K562 (cell line): ENCODE data around the gene PNPLA1. TPM values are rescaled to one million over a fixed set of nuclear protein-coding genes. Genes with fewer than 3 reads are reported as not detected.
A peak's percentile ranks its signal among the peaks of the same experiment; 100 is the strongest.

Experiments used
- ATAC-seq: fragments of 200-7000 bp; cut with Tn5 transposase; 3 replicates; pipeline ENCODE4 v1.9.1; 2020; ENCODE audit warnings: moderate library complexity
- BruUV-seq: library from RNA; stranded (reverse); fragments of 400-500 nt; replicated peaks from 2 replicates; lab custom pipeline; 2021; lab: Mats Ljungman, UMichigan
- CTCF ChIA-PET: fragments of 300-600 bp; formaldehyde crosslinking; extraction: SDS; loops from one replicate; lab custom pipeline; 2021; ENCODE audit warnings: low intra/inter-chr PET ratio; lab: Yijun Ruan, JAX
- POLR2A ChIA-PET: fragments of 300-600, 350-650 bp; sonication (Branson Sonifier 250); formaldehyde crosslinking; extraction: SDS; loops from one replicate; lab custom pipeline; 2021; ENCODE audit warnings: antibody characterized with exemption, inconsistent platforms; lab: Yijun Ruan, JAX
- DNase-seq, 4 experiments: peaks; one replicate each; pipeline versions ENCODE4 v3.0.0 to v3.0.0-alpha.2; 2011 to 2018; ENCODE audit warnings: low spot score in 3 of 4, mixed read lengths in 3 of 4; ENCODE audit errors: extremely low read depth in 1 of 4
- FAIRE-seq: peaks from 2 replicates; lab custom pipeline; 2011; peaks lifted over from hg19 to GRCh38; lab: Jason Lieb, UNC
- H2AFZ ChIP-seq: 2 replicates; pipeline ENCODE4 v1.6.0; 2011; ENCODE audit warnings: low read depth, low read length, control low read depth, inconsistent platforms
- H3K27ac ChIP-seq: fragments of 200-600 bp; 3 replicates; pipeline ENCODE4 v1.8.0; 2011; ENCODE audit warnings: low read depth, mild to moderate bottlenecking, control low read depth, inconsistent platforms, low read length, moderate library complexity, mixed read lengths; ENCODE audit errors: extremely low read depth
- H3K27me3 ChIP-seq, 2 experiments: fragments of 300-600 bp in 1 of 2; 2 replicates in 1 of 2; 3 replicates in 1 of 2; pipeline versions ENCODE4 v1.6.0 to v1.8.0; 2011; ENCODE audit warnings: inconsistent platforms in 2 of 2, low read length in 2 of 2, mild to moderate bottlenecking in 1 of 2, mixed read lengths in 1 of 2, moderate library complexity in 1 of 2; ENCODE audit not compliant: control insufficient read depth in 2 of 2, insufficient read depth in 2 of 2
- H3K36me3 ChIP-seq: fragments of 300-600 bp; 3 replicates; pipeline ENCODE4 v1.8.0; 2011; ENCODE audit warnings: mild to moderate bottlenecking, low read length, inconsistent platforms; ENCODE audit not compliant: control insufficient read depth, insufficient read depth
- H3K4me1 ChIP-seq, 2 experiments: fragments of 200-600 bp in 1 of 2; replicated peaks in 1 of 2; 2 replicates in 1 of 2; 3 replicates in 1 of 2; pipeline versions ENCODE4 v1.5.1 to v1.8.0; 2011; ENCODE audit warnings: inconsistent platforms in 2 of 2, low read length in 2 of 2, mild to moderate bottlenecking in 1 of 2, mixed read lengths in 1 of 2, moderate library complexity in 1 of 2; ENCODE audit not compliant: control insufficient read depth in 2 of 2, insufficient read depth in 2 of 2
- H3K4me2 ChIP-seq: 2 replicates; pipeline ENCODE4 v1.6.1; 2011; ENCODE audit warnings: low read length, control low read depth, inconsistent platforms, mixed read lengths; ENCODE audit not compliant: insufficient read depth
- H3K4me3 ChIP-seq: fragments of 200-600 bp; sonication (generic), shearing (Covaris generic); 2 replicates; pipeline ENCODE4 v1.5.1; 2016; ENCODE audit warnings: control low read depth, inconsistent platforms
- H3K79me2 ChIP-seq: fragments of 200-600 bp; 3 replicates; pipeline ENCODE4 v1.8.0; 2011; ENCODE audit warnings: low read length, inconsistent platforms; ENCODE audit not compliant: control insufficient read depth, insufficient read depth
- H3K9ac ChIP-seq, 2 experiments: 2 replicates each; pipeline versions ENCODE4 v1.6.0 to v1.6.1; 2011; ENCODE audit warnings: low read depth in 2 of 2, low read length in 2 of 2, control low read depth in 1 of 2, inconsistent platforms in 1 of 2, mild to moderate bottlenecking in 1 of 2, mixed read lengths in 1 of 2; ENCODE audit not compliant: insufficient read depth in 1 of 2
- H3K9me1 ChIP-seq: one replicate; pipeline ENCODE4 v1.6.0; 2011; ENCODE audit warnings: inconsistent platforms, mild to moderate bottlenecking, low read length, moderate library complexity; ENCODE audit not compliant: control insufficient read depth, insufficient read depth
- H3K9me3 ChIP-seq: replicated peaks from 2 replicates; pipeline ENCODE4 v1.5.1; 2011; ENCODE audit warnings: low read depth, low read length, inconsistent platforms; ENCODE audit not compliant: control insufficient read depth, insufficient read depth
- H4K20me1 ChIP-seq: replicated peaks from 2 replicates; pipeline ENCODE4 v1.6.1; 2011; ENCODE audit warnings: low read length, inconsistent platforms, mixed read lengths; ENCODE audit not compliant: control insufficient read depth, insufficient read depth
- ARID1B ChIP-seq: fragments of 450-650 bp; IDR thresholded peaks from 2 replicates; pipeline ENCODE4 v1.6.1; 2016; ENCODE audit warnings: antibody characterized with exemption, mild to moderate bottlenecking, inconsistent platforms
- BRCA1 ChIP-seq, 2 experiments: fragments of 450-650 bp in 1 of 2; sonication (generic) in 1 of 2; formaldehyde crosslinking in 1 of 2; IDR thresholded peaks; 2 replicates each; pipeline versions ENCODE4 v1.5.0 to v1.6.1; 2017 to 2020; ENCODE audit warnings: mild to moderate bottlenecking in 1 of 2, missing genetic modification reagents in 1 of 2
- CAMTA2 ChIP-seq: fragments of 250-450 bp; sonication (Bioruptor Pico); conservative IDR thresholded peaks from 2 replicates; pipeline ENCODE4 v1.5.1; 2022
- KDM4B ChIP-seq, 2 experiments: fragments of 450-650 bp in 1 of 2; sonication (generic) in 1 of 2; IDR thresholded peaks; 2 replicates each; pipeline ENCODE4 v1.6.1; 2016 to 2017; ENCODE audit warnings: borderline replicate concordance in 2 of 2, antibody characterized with exemption in 1 of 2, low read depth in 1 of 2, mild to moderate bottlenecking in 1 of 2
- MECOM ChIP-seq: fragments of 250-450 bp; sonication (Bioruptor Pico); IDR thresholded peaks from 2 replicates; pipeline ENCODE4 v1.8.0; 2022; ENCODE audit warnings: inconsistent platforms
- STAG1 ChIP-seq: sonication (generic); formaldehyde crosslinking; IDR thresholded peaks from 2 replicates; pipeline ENCODE4 v1.5.0; 2020; ENCODE audit warnings: missing genetic modification reagents, borderline replicate concordance
- ZNF197 ChIP-seq: fragments of 200-800 bp; sonication (Bioruptor generic); IDR thresholded peaks from 2 replicates; pipeline ENCODE4 v1.6.1; 2016; ENCODE audit warnings: low read depth, missing genetic modification characterization, missing compliant biosample characterization
- ZNF232 ChIP-seq: sonication (generic); formaldehyde crosslinking; IDR thresholded peaks from 2 replicates; pipeline ENCODE4 v1.8.0; 2022; ENCODE audit warnings: mild to moderate bottlenecking, missing genetic modification reagents
- ZNF778 ChIP-seq: fragments of 450-650 bp; formaldehyde crosslinking; IDR thresholded peaks from 2 replicates; pipeline ENCODE4 v1.4.0; 2020; ENCODE audit warnings: mild to moderate bottlenecking, moderate library complexity
- WGBS: fragments of 100-300 bp; shearing (Covaris generic); methylation state at CpG from one replicate; pipeline ENCODE4 v1.1.6; 2016; ENCODE audit warnings: low coverage, mixed read lengths; ENCODE audit not compliant: insufficient coverage; ENCODE audit errors: missing lambda C conversion rate; 5-methylcytosine and 5-hydroxymethylcytosine counted together
- in situ Hi-C: fragments of 300-500 bp; cut with MboI; formaldehyde crosslinking; loops from 4 replicates; pipeline ENCODE4 v1.15.0; 2018; ENCODE audit warnings: inconsistent platforms, mixed read lengths
- intact Hi-C: fragments of 100-400 bp; cut with micrococcal nuclease; formaldehyde crosslinking; loops from 2 replicates; pipeline ENCODE4 v1.14.2; 2022
- polyA plus RNA-seq, 8 experiments: library from polyadenylated mRNA; depleted of rRNA in 4 of 8; stranded (reverse) in 5 of 8; unstranded in 3 of 8; fragments of >200 nt; fragmentation: Nextera tagmentation in 2 of 8; fragmentation: Illumina TruSeq in 1 of 8; extraction: Ambion mirVana in 2 of 8; extraction: Trizol in 1 of 8; gene quantifications; 2 replicates each; pipeline versions ENCODE4 v1.2.1 to v1.2.3, GENCODE V29; 2011 to 2014; ENCODE audit warnings: inconsistent platforms in 1 of 8, missing spikeins in 1 of 8
- total RNA-seq, 7 experiments: library from RNA; depleted of rRNA in 6 of 7; stranded (reverse); fragments of >200 nt in 6 of 7; fragmentation: Illumina TruSeq in 2 of 7; extraction: Trizol in 2 of 7; gene quantifications; 2 replicates each; pipeline versions ENCODE4 v1.2.1 to v1.2.3, GENCODE V29; 2011 to 2021; ENCODE audit warnings: low replicate concordance in 1 of 7
- TF ChIP-seq, protein P1 (sequence below): sonication (generic); formaldehyde crosslinking; IDR thresholded peaks from 2 replicates; pipeline ENCODE4 v1.8.1; 2022; ENCODE audit warnings: missing genetic modification reagents
- TF ChIP-seq, protein P2 (sequence below), 2 experiments: fragments of 250-450 bp in 1 of 2; fragments of 450-650 bp in 1 of 2; sonication (Bioruptor Pico) in 1 of 2; IDR thresholded peaks; 2 replicates each; pipeline versions ENCODE4 v1.6.1 to v1.8.0; 2016 to 2021; ENCODE audit warnings: mild to moderate bottlenecking in 2 of 2, moderate library complexity in 2 of 2, missing compliant biosample characterization in 1 of 2, missing genetic modification characterization in 1 of 2
- TF ChIP-seq, protein P3 (sequence below): fragments of 450-650 bp; IDR thresholded peaks from 2 replicates; pipeline ENCODE4 v1.6.1; 2018; ENCODE audit not compliant: partially characterized antibody

PNPLA1 gene
- total and polyA plus RNA-seq, 9 of the 15 experiments (the other 6 are each of a cell fraction or from before 2014, with no cell fraction given) = 0.04 to 0.27 (median 0.13) TPM; not detected in 2

DNA sequence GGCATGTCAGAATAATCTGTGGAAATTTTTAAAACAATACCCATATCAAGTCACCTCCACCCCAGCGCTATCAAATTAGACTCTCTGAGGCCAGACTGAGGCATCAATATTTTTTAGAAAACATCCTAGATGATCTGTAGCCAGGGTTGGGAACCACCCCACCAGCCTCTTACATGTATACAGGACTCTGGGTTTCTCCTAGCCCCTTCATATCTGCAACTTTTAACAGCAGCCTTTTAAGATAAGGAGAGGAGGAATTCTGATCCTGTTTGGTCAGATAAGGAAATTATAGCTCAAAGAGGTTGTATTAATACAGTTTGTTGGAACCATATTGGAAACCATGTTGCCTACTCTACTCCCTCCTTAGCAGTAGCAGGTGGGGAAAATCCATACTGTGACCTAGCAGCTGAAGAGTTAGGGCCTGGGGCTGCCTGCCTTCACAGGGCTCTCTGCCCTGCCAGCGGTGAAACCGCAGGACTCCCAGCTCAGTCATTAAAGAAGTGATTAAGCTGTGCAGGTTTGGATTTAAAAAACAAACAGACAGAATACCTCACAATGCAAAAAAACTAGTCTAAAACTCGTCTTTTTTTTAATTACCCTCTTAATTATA is 43.3 kb upstream of the PNPLA1 start:
- peaks cover 30% of the 10 kb centered on the region; the same call in 2 of the 3 replicates for H3K36me3 ChIP-seq
- in situ Hi-C loops = no loop called here
- intact Hi-C loops = no loop called here
- TF ChIP-seq CAMTA2 (CRISPR knock-in tag) (no peak), ZNF778 (CRISPR knock-in tag) (no peak), STAG1 (CRISPR knock-in tag) (no peak), ZNF232 (CRISPR knock-in tag) (no peak), ZNF197 (CRISPR knock-in tag) (no peak), ARID1B (peak; percentile 39; the same call in 1 of the 2 replicates), KDM4B (IDR thresholded peaks at IDR 0.05; ENCODE audit: borderline replicate concordance in 2 of 2, low read depth in 1 of 2) (no peak), MECOM (no peak), BRCA1 (IDR thresholded peaks at IDR 0.05) (no peak), BRCA1 (CRISPR knock-in tag; IDR thresholded peaks at IDR 0.05) (no peak)
- TF ChIP-seq, protein P1, sequence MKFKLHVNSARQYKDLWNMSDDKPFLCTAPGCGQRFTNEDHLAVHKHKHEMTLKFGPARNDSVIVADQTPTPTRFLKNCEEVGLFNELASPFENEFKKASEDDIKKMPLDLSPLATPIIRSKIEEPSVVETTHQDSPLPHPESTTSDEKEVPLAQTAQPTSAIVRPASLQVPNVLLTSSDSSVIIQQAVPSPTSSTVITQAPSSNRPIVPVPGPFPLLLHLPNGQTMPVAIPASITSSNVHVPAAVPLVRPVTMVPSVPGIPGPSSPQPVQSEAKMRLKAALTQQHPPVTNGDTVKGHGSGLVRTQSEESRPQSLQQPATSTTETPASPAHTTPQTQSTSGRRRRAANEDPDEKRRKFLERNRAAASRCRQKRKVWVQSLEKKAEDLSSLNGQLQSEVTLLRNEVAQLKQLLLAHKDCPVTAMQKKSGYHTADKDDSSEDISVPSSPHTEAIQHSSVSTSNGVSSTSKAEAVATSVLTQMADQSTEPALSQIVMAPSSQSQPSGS = no peak
- TF ChIP-seq, protein P2, sequence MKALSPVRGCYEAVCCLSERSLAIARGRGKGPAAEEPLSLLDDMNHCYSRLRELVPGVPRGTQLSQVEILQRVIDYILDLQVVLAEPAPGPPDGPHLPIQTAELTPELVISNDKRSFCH (CRISPR knock-in tag; IDR thresholded peaks at IDR 0.05) = no peak
- TF ChIP-seq, protein P2 (tag; IDR thresholded peaks at IDR 0.05) = no peak
- TF ChIP-seq, protein P3, sequence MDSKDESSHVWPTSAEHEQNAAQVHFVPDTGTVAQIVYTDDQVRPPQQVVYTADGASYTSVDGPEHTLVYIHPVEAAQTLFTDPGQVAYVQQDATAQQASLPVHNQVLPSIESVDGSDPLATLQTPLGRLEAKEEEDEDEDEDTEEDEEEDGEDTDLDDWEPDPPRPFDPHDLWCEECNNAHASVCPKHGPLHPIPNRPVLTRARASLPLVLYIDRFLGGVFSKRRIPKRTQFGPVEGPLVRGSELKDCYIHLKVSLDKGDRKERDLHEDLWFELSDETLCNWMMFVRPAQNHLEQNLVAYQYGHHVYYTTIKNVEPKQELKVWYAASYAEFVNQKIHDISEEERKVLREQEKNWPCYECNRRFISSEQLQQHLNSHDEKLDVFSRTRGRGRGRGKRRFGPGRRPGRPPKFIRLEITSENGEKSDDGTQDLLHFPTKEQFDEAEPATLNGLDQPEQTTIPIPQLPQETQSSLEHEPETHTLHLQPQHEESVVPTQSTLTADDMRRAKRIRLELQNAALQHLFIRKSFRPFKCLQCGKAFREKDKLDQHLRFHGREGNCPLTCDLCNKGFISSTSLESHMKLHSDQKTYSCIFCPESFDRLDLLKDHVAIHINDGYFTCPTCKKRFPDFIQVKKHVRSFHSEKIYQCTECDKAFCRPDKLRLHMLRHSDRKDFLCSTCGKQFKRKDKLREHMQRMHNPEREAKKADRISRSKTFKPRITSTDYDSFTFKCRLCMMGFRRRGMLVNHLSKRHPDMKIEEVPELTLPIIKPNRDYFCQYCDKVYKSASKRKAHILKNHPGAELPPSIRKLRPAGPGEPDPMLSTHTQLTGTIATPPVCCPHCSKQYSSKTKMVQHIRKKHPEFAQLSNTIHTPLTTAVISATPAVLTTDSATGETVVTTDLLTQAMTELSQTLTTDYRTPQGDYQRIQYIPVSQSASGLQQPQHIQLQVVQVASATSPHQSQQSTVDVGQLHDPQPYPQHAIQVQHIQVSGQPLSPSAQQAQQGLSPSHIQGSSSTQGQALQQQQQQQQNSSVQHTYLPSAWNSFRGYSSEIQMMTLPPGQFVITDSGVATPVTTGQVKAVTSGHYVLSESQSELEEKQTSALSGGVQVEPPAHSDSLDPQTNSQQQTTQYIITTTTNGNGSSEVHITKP = peak; percentile 60

More for the DNA sequence above, 43.3 kb upstream of the PNPLA1 start:
- 35% methylated on average over 4 of the region's 4 CpGs for WGBS
- H2AFZ ChIP-seq = no peak overlapping the region
- no peak overlapping the region for H3K4me3 ChIP-seq
- FAIRE-seq (peak; percentile 37), ATAC-seq (peak; percentile 38; the same call in 2 of the 3 replicates), DNase-seq (peak in 1 of 4 experiments; percentile 17)
- H3K9ac ChIP-seq = no peak overlapping the region
- H4K20me1 ChIP-seq = no peaks in the 10 kb centered on the region
- no peaks in the 10 kb centered on the region for H3K9me3 ChIP-seq
- peaks cover 5 to 27% of the 10 kb centered on the region in 2 experiments for H3K4me1 ChIP-seq
- H3K9me1 ChIP-seq = peaks cover 6% of the 10 kb centered on the region
- BruUV-seq = no TSS peak
- H3K79me2 ChIP-seq = no peaks in the 10 kb centered on the region
- no peak overlapping the region for H3K4me2 ChIP-seq
- ChIA-PET CTCF (no interaction called here), POLR2A (interaction anchor here (0.6 to 1.7 kb wide), 2 partner anchors 10 to 31 kb away, joined by 3 read pairs; no protein-coding TSS in a partner anchor)
- no peaks in the 10 kb centered on the region for H3K27me3 ChIP-seq
- no peak overlapping the region for H3K27ac ChIP-seq
